ENCODE measurements around the gene RIF1.

Gene RIF1

DNA sequence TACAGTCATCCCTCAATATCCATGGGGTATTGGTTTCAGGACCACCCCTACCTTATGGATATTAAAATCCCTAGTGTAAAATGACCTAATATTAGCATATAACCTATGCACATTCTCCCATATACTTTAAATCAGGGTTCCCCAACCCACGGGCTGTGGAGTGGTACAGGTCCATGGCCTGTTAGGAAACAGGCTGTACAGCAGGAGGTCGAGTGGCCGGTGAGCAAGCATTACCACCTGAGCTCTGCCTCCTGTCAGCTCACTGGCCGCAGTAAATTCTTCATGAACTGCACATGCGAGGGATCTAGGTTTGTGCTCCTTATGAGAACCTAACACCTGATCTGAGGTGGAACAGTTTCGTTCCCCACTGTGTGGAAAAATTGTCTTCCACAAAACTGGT is 73.8 kb downstream of the RIF1 start:
- Histone ChIP-seq H3K27ac (ENCODE audit: low read depth, low read length) (no peak overlapping the region), H3K9me2 (replicated peaks; ENCODE audit: insufficient read depth, low read length) (no peaks in the 10 kb centered on the region), H3K4me2 (ENCODE audit: low read depth, low read length, poor library complexity, severe bottlenecking) (no peak overlapping the region), H2AFZ (ENCODE audit: low read depth, low read length, severe bottlenecking) (no peak overlapping the region), H3K27me3 (ENCODE audit: low read length) (no peaks in the 10 kb centered on the region), H3K4me3 (ENCODE audit: insufficient read depth, low read length, poor library complexity, severe bottlenecking) (no peak overlapping the region), H3K9me3 (ENCODE audit: insufficient read depth, low read length) (no peaks in the 10 kb centered on the region), H3K9ac (ENCODE audit: low read length) (no peak overlapping the region), H4K20me1 (ENCODE audit: low read depth, low read length) (0 out of 2 replicates have a peak, but pooled peaks cover 3% of the 10 kb centered on the region), H3K79me2 (ENCODE audit: insufficient read depth, low read length) (no peaks in the 10 kb centered on the region), H3F3A (ENCODE audit: insufficient read depth) (peaks cover 4% of the 10 kb centered on the region; the same call in 1 of the 2 replicates), H3K36me3 (ENCODE audit: low read length) (peaks cover 15% of the 10 kb centered on the region; the same call in 1 of the 2 replicates)
- TF ChIP-seq EZH2phosphoT487 (conservative IDR thresholded peaks at IDR 0.05; ENCODE audit: low read length): no peak

DNA sequence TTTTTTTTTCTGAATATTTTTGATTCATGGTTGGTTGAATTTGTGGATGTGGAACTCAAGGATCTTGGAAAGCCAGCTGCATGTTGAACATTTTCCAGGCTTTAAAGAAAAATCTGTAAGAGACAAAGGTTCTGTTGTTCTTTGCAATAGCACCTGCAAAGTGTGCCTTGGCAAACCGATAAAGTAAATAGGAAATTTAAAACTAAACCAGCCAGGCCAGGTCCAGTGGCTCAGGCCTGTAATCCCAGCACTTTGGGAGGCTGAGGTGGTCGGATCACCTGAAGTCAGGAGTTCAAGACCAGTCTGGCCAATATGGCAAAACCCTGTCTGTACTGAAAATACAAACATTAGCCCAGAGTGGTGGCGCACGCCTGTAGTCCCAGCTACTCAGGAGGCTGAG is 74.4 kb downstream of the RIF1 start:
- H3K79me2 ChIP-seq (ENCODE audit: insufficient read depth, low read length): no peaks in the 10 kb centered on the region
- H3K9ac ChIP-seq (ENCODE audit: low read length): no peak overlapping the region
- no peak overlapping the region for H2AFZ ChIP-seq (ENCODE audit: low read depth, low read length, severe bottlenecking)
- no peaks in the 10 kb centered on the region for H3K27me3 ChIP-seq (ENCODE audit: low read length)
- peaks cover 4% of the 10 kb centered on the region; the same call in 1 of the 2 replicates for H3F3A ChIP-seq (ENCODE audit: insufficient read depth)
- H3K4me3 ChIP-seq (ENCODE audit: insufficient read depth, low read length, poor library complexity, severe bottlenecking): no peak overlapping the region
- H3K27ac ChIP-seq (ENCODE audit: low read depth, low read length): no peak overlapping the region
- peaks cover 15% of the 10 kb centered on the region; the same call in 1 of the 2 replicates for H3K36me3 ChIP-seq (ENCODE audit: low read length)
- H3K4me2 ChIP-seq (ENCODE audit: low read depth, low read length, poor library complexity, severe bottlenecking): no peak overlapping the region
- no peaks in the 10 kb centered on the region for H3K9me3 ChIP-seq (ENCODE audit: insufficient read depth, low read length)
- H4K20me1 ChIP-seq (ENCODE audit: low read depth, low read length): no peaks in the 10 kb centered on the region
- no peaks in the 10 kb centered on the region for H3K9me2 ChIP-seq (replicated peaks; ENCODE audit: insufficient read depth, low read length)
- TF ChIP-seq, protein P1, sequence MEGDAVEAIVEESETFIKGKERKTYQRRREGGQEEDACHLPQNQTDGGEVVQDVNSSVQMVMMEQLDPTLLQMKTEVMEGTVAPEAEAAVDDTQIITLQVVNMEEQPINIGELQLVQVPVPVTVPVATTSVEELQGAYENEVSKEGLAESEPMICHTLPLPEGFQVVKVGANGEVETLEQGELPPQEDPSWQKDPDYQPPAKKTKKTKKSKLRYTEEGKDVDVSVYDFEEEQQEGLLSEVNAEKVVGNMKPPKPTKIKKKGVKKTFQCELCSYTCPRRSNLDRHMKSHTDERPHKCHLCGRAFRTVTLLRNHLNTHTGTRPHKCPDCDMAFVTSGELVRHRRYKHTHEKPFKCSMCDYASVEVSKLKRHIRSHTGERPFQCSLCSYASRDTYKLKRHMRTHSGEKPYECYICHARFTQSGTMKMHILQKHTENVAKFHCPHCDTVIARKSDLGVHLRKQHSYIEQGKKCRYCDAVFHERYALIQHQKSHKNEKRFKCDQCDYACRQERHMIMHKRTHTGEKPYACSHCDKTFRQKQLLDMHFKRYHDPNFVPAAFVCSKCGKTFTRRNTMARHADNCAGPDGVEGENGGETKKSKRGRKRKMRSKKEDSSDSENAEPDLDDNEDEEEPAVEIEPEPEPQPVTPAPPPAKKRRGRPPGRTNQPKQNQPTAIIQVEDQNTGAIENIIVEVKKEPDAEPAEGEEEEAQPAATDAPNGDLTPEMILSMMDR (IDR thresholded peaks at IDR 0.05; ENCODE audit: insufficient read depth, low read length, poor library complexity, severe bottlenecking): no peak
- TF ChIP-seq EZH2phosphoT487 (conservative IDR thresholded peaks at IDR 0.05; ENCODE audit: low read length): no peak

DNA sequence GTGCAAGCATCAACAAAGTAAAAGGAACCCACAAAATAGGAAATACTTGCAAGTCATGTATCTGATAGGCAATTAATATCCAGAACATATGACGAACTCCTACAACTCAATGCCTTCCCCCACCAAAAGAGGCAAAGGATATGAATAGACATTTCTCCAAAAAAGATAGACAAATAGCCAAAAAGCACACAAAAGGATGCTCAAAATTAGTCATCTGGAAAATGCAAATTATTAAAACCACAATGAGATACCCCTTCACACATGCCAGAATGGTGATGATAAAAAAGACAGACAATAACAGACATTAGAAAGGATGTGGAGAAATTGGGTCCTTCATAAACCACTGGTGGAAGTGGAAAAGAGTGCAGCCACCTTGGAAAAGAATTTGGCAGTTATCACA is 76.4 kb downstream of the RIF1 start:
- Histone ChIP-seq H3K79me2 (ENCODE audit: insufficient read depth, low read length) (no peaks in the 10 kb centered on the region), H2AFZ (ENCODE audit: low read depth, low read length, severe bottlenecking) (no peak overlapping the region), H3K4me2 (ENCODE audit: low read depth, low read length, poor library complexity, severe bottlenecking) (no peak overlapping the region), H3K9me3 (ENCODE audit: insufficient read depth, low read length) (no peaks in the 10 kb centered on the region), H3K4me3 (ENCODE audit: insufficient read depth, low read length, poor library complexity, severe bottlenecking) (no peak overlapping the region), H3F3A (ENCODE audit: insufficient read depth) (peaks cover 4% of the 10 kb centered on the region; the same call in 1 of the 2 replicates), H4K20me1 (ENCODE audit: low read depth, low read length) (no peaks in the 10 kb centered on the region), H3K27me3 (ENCODE audit: low read length) (no peaks in the 10 kb centered on the region), H3K27ac (ENCODE audit: low read depth, low read length) (no peak overlapping the region), H3K9ac (ENCODE audit: low read length) (no peak overlapping the region), H3K36me3 (ENCODE audit: low read length) (peaks cover 5% of the 10 kb centered on the region; the same call in 1 of the 2 replicates), H3K9me2 (replicated peaks; ENCODE audit: insufficient read depth, low read length) (no peaks in the 10 kb centered on the region)
- TF ChIP-seq, protein P1 (IDR thresholded peaks at IDR 0.05; ENCODE audit: insufficient read depth, low read length, poor library complexity, severe bottlenecking): no peak

DNA sequence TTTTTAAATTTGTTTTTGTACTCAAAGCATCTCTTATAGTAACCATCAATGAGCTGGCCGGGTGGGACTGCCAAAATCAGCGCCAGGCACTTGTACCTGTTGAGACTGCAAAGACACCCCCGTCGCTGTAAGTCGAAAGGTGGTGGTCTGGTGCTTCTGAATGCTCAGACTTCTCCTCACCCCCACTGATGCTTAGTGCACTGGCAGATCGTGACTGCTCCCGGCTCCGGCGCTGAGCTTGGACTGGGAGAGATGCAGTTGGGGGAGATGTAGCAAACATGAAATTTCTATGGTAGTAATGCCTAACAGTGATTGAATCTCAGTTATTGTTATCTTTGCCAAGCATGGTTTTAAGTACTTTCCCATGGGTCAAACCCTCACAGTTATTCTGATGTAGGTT is 80.6 kb downstream of the RIF1 start:
- H3K4me3 ChIP-seq (ENCODE audit: insufficient read depth, low read length, poor library complexity, severe bottlenecking): no peak overlapping the region
- no peak overlapping the region for H3K4me2 ChIP-seq (ENCODE audit: low read depth, low read length, poor library complexity, severe bottlenecking)
- TF ChIP-seq, protein P1 (IDR thresholded peaks at IDR 0.05; ENCODE audit: insufficient read depth, low read length, poor library complexity, severe bottlenecking): no peak
- TF ChIP-seq EZH2phosphoT487 (conservative IDR thresholded peaks at IDR 0.05; ENCODE audit: low read length): no peak
- no peaks in the 10 kb centered on the region for H3K79me2 ChIP-seq (ENCODE audit: insufficient read depth, low read length)
- no peak overlapping the region for H3K27ac ChIP-seq (ENCODE audit: low read depth, low read length)
- peaks cover 4% of the 10 kb centered on the region; the same call in 1 of the 2 replicates for H3F3A ChIP-seq (ENCODE audit: insufficient read depth)
- H3K9me2 ChIP-seq (replicated peaks; ENCODE audit: insufficient read depth, low read length): no peaks in the 10 kb centered on the region
- H4K20me1 ChIP-seq (ENCODE audit: low read depth, low read length): no peaks in the 10 kb centered on the region
- no peak overlapping the region for H3K9ac ChIP-seq (ENCODE audit: low read length)
- no peaks in the 10 kb centered on the region for H3K36me3 ChIP-seq (ENCODE audit: low read length)
- H3K9me3 ChIP-seq (ENCODE audit: insufficient read depth, low read length): no peaks in the 10 kb centered on the region
- no peak overlapping the region for H2AFZ ChIP-seq (ENCODE audit: low read depth, low read length, severe bottlenecking)
- H3K27me3 ChIP-seq (ENCODE audit: low read length): no peaks in the 10 kb centered on the region
